GM18511 (cell line): ENCODE data around the gene CEBPG.
A peak's percentile ranks its signal among the peaks of the same experiment; 100 is the strongest.

ENCODE experiments used
- ATAC-seq: cut with Tn5 transposase; IDR thresholded peaks from one replicate; pipeline ENCODE4 v1.9.1; 2021; ENCODE audit warnings: mild to moderate bottlenecking, moderate library complexity; ENCODE audit not compliant: unreplicated experiment

The CEBPG gene

GRCh38 chr19:33373453-33374235, at the start of gene CEBPG:
TSS of gene CEBPG (plus strand) at chr19:33373709. CDS start at chr19:33379240, 5,531 bp downstream.
- peak; percentile 88 for ATAC-seq

- ATAC-seq: no peak
Observed at GRCh38 chr19:33324628-33325027, 48.9 kb upstream of the CEBPG start.

GRCh38 chr19:33325920-33326319, 47.6 kb upstream of the CEBPG start:
- ATAC-seq: no peak

GRCh38 chr19:33329060-33329459, 44.4 kb upstream of the CEBPG start:
- ATAC-seq: no peak

GRCh38 chr19:33329736-33330135, 43.8 kb upstream of the CEBPG start:
- no peak for ATAC-seq

DNA sequence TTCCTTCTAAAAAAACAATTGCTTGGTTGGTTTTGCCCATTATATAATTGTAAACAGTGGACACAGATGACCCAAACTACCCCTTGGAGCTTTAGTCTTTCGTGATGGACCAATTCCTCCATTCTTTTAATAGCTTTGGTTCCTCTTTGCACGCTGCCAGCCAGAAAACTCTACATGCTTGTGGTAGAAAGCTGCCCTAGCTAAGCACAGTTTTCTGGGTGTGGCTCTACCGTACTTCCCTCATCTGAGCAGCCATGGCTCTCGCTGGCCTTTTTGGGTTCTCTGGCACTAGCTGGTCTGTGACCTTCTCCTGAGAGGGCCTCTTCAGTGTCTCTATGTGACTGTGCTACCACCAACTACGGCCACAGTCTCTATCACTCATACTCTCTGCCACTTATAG, 41.3 kb upstream of the CEBPG start:
- no peak for ATAC-seq

DNA sequence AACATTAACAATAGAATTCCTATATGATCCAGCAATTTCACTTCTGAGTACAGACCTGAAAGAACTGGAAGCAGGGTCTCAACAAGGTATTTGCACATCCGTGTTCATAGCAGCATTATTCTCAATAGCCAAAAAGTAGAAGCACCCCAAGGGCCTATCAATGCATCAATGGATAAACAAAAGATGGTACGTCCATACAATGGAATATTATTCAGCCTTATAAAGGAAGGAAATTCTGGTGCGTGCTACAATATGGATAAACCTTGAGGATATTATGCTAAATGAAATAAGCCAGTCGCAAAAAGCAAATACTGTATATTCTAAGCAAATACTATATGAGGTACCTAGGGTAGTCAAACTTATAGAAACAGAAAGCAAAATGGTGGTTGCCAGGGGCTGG, 40.4 kb upstream of the CEBPG start:
- no peak for ATAC-seq

GRCh38 chr19:33333642-33334041, 39.9 kb upstream of the CEBPG start:
- no peak for ATAC-seq

GRCh38 chr19:33334271-33334670, 39.2 kb upstream of the CEBPG start:
- ATAC-seq: no peak

DNA sequence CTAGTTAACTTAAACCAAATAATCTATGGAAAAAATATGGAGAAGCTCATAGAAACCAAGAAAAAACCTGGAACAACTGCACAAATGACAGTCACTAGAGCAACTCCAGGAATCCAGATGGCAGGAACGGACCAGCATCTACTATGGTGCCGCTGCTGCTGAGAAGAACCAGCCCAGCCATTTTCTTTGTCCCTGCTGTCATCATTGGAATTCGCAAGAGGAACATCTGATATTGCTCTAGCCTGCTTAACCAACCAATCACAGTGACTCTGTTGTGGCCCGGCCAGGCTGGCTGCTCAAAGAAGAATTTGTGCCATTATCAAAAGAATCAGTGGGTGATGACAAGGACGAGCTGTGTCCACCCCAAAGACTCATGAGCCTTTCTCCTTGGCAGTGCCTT, 38.1 kb upstream of the CEBPG start:
- no peak for ATAC-seq

- ATAC-seq: no peak
Observed at GRCh38 chr19:33339016-33339984, 34.2 kb upstream of the CEBPG start.

DNA sequence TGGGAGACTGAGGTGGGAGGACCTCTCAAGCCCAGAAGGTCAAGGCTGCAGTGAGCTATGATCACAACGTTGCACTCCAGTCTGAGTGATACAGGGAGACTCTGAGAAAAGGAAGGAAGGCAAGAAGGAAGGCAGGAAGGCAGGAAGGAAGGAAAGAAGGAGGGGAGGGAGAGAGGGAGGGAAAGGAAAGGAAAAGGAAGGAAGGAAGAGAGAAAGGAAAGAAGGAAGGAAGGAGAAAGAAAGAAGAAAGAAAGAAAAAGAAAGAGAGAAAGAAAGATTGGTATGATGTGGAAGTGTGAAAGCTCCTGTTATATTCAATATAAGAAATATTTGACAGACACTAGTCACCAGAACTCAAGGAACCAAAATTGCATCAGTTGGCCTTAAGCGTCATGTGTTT, 32.5 kb upstream of the CEBPG start:
- no peak for ATAC-seq

DNA sequence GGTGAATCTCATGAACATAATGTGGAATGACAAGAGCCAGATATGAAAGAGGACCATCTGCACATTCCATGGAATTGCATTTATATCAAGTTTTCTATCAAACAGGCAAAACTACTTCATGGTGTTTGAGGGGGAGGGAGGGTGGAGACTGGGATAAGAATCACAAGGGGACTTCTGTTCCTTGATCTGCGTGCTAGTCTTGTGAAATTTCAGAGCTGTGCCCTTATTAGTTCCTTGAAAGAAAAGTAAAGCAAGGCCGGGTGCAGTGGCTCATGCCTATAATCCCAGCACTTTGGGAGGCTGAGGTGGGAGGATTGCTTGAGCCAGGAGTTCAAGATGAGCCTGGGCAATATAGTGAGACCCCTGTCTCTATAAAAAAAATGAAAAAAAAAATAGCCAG, 30.2 kb upstream of the CEBPG start:
- ATAC-seq: no peak

GRCh38 chr19:33343859-33344572, 29.5 kb upstream of the CEBPG start:
- no peak for ATAC-seq

DNA sequence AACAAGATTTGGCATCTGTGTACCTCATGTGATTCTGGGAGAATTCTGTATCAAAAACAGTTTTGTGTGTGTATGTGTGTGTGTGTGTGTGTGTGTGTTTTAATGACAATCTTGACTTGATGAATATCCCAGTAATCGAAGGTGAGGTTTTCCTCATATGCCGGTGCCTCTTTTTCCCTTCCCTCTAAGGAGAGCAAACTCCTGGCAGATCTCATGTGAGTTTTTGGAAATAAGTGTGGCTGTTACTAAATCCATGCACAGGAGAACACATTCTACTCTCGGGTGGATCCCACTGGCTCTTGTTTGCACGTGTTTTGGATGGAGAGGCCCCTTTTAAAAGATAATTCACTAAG, 29.0 kb upstream of the CEBPG start:
- ATAC-seq: no peak

DNA sequence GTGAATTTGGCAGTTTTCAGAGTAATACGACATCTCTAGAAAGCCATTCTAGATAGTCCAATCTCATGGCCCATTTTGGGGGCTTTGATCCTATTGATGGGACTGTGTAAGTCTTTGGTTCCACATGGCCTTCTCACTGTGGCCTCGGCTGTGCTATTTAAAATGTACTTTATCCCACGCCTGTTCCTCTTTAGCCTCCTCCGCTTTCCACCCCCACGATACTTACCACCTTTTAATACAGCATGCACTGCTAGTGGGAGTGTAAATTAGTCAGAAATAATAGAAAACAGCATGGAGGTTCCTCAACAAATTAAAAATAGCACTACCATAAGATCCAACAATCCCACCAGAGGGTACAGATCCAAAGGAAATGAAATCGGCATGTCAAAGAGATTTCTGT, 28.3 kb upstream of the CEBPG start:
- ATAC-seq: no peak

DNA sequence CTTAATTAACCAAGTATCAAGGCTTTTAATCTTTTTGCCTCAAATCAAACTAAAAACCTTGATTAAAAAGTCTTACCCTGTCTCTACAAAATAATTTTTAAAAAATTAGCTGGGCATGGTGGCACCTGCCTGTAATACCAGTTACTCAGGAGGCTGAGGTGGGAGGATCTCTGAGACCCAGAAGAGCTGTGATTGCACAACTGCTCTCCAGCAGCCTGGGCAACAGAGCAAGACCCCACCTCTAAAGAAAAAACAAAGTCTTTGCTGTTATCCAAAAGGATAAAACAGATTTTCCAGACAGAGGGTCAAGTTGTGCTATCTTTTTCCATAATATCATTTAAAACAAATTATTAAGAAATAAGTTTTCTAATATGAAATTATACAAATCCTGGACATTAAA, 26.8 kb upstream of the CEBPG start:
- ATAC-seq: no peak

GRCh38 chr19:33347300-33347699, 26.2 kb upstream of the CEBPG start:
- ATAC-seq: no peak

DNA sequence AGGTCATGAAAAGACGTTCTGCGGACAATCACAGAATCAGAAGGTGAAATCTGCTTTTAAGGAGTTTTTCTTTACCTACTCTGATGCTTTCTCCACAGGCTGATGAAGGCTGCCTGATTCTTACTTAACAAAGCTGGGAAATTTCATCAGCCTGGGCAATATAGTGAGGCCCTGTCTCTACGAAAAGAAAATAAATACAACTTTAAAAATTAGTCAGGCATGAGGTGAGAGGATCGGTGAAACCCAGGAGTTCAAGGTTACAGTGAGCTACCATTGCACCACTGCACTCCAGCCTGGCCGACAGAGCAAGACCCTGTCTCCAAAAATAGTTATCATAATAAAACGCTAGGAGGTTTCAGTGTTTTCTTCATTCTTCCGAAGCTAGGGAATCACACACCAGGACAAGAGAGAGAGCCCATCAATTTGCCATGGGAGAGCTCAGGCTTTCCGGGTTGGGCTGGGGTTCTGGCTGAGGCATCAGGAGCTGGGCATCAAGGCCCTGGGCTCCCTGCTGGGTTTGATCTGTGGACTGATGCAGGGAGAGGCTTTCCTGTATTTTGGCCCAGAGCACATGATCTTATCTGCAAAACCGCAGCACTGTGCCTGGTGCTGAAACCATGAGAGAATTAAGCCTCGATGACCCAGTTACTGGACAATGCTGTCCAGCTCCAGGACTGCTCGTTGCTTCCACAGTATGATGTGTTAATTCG, 25.1 kb upstream of the CEBPG start:
- no peak for ATAC-seq

DNA sequence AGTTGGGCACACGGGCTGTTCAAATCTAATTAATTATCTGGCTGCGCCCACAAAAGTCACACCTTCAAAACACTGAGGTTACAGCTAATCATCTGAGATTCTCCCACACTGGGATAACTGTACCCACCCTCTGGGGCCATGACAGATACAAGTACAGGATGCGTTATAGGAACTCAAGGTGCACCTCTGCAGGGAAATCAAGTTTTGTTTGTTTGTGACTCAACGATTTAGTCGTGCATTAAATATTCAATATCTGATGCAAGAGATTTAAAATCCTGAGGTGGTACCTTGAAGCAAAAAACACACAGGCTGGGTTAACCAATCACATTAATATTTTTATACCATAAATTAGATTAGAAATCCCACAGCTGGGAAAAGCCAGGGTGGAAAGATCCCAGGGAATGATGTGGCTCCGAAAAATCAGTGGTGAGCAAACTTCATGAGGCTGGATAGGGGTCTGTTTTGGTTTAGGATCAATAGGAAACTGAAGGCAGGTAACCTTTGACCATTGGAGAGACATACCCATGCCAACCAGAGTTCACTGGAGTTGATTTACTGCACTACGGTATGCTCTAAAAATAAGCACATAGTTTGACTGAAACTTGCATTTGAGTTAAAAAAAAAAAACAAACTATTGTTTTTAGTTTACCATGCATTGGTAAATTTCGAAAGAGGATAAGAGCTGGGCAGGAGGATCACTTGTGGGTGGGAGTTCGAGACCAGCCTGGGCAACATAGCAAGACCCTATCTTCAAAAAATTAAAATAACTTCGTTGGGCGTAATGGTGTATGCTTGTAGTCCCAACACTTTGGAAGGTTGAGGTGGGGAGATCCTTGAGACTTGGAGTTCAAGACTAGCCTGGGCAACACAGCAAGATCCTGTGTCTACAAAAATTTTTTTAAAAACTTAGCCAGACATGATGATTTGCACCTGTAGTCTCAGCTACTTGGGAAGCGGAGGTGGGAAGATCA, 23.9 kb upstream of the CEBPG start:
- no peak for ATAC-seq
